ENCODE data around the gene FUT7. TPM values are rescaled to one million over a fixed set of nuclear protein-coding genes. Genes with fewer than 3 reads are reported as not detected.

The FUT7 gene
- polyA plus RNA-seq, 3 donors, result 6.1 to 13.4 (median 10.5) TPM

DNA sequence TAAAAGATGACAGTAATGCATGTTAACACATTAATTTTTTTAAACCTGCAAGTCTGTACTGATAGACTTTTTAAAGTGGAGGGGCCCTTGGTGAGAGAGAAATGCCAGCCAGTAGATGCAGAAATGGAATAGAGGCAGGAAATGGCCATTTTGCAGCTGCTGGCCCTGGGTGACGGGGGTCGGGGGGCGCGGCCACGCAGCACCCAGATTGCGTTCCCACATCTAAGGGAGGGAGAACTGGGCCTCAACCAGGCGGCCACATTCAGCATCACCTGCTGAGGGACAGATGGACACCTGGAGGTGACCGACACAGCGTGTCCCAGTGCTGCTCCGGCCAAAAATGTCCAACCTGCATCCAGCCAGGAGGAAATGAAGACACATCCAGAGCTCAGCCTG is 29.2 kb downstream of the FUT7 start:
- peaks cover 4 to 16% (median 8%) of the 10 kb centered on the region in 7 donors for H3K9me3 Mint-ChIP-seq
- DNase-seq, result no peak
- intact Hi-C loops (cut with micrococcal nuclease), result no loop called here
- H3K36me3 Mint-ChIP-seq, result peaks cover 0 to 2% of the 10 kb centered on the region in 2 donors
- TF ChIP-seq, protein P1, sequence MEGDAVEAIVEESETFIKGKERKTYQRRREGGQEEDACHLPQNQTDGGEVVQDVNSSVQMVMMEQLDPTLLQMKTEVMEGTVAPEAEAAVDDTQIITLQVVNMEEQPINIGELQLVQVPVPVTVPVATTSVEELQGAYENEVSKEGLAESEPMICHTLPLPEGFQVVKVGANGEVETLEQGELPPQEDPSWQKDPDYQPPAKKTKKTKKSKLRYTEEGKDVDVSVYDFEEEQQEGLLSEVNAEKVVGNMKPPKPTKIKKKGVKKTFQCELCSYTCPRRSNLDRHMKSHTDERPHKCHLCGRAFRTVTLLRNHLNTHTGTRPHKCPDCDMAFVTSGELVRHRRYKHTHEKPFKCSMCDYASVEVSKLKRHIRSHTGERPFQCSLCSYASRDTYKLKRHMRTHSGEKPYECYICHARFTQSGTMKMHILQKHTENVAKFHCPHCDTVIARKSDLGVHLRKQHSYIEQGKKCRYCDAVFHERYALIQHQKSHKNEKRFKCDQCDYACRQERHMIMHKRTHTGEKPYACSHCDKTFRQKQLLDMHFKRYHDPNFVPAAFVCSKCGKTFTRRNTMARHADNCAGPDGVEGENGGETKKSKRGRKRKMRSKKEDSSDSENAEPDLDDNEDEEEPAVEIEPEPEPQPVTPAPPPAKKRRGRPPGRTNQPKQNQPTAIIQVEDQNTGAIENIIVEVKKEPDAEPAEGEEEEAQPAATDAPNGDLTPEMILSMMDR (IDR thresholded peaks at IDR 0.05), result no peak
- H3K4me1 ChIP-seq (ENCODE audit: control insufficient read depth in 1 of 2, insufficient read depth in 2 of 2, low read length in 2 of 2), result peaks cover 45 to 46% of the 10 kb centered on the region in 2 donors
- H3K4me1 Mint-ChIP-seq, result peaks cover 46% of the 10 kb centered on the region
- no peaks in the 10 kb centered on the region for H3K36me3 ChIP-seq (replicated peaks in 1 of 2; ENCODE audit: control insufficient read depth in 1 of 2, insufficient read depth in 2 of 2, low read length in 2 of 2)
- H3K27ac ChIP-seq (ENCODE audit: low read depth in 1 of 2, low read length in 2 of 2), result no peak overlapping the region
- H3K9me3 ChIP-seq (replicated peaks in 1 of 2; ENCODE audit: control insufficient read depth in 1 of 2, insufficient read depth in 1 of 2, low read length in 2 of 2), result peaks cover 0 to 10% of the 10 kb centered on the region in 2 donors
- no peak overlapping the region for H3K4me3 Mint-ChIP-seq
- no peaks in the 10 kb centered on the region for H3K79me2 ChIP-seq (ENCODE audit: insufficient read depth, low read length)
- H3K27ac Mint-ChIP-seq, result no peak overlapping the region
- H4K20me1 ChIP-seq (ENCODE audit: insufficient read depth, low read length), result no peaks in the 10 kb centered on the region
- no peak overlapping the region for H3K4me2 ChIP-seq (replicated peaks; ENCODE audit: extremely low read depth, low read length, poor library complexity, severe bottlenecking)
- H3K27me3 Mint-ChIP-seq (ENCODE audit: low read depth in 3 of 3), result peaks cover 11 to 16% (median 12%) of the 10 kb centered on the region in 3 donors
- H3K4me3 ChIP-seq (replicated peaks in 1 of 3; ENCODE audit: low read depth in 2 of 3, low read length in 3 of 3), result no peak overlapping the region
- H3K9ac ChIP-seq (ENCODE audit: insufficient read depth, low read length, poor library complexity, severe bottlenecking), result no peak overlapping the region
- no peak overlapping the region for H2AFZ ChIP-seq (ENCODE audit: insufficient read depth, low read depth, low read length, poor library complexity, severe bottlenecking)
- H3K27me3 ChIP-seq (ENCODE audit: control insufficient read depth in 2 of 2, insufficient read depth in 2 of 2, low read length in 2 of 2), result peaks cover 0 to 4% of the 10 kb centered on the region in 2 donors
- 86% methylated on average over 10 of the region's 10 CpGs for WGBS (ENCODE audit: insufficient coverage)

DNA sequence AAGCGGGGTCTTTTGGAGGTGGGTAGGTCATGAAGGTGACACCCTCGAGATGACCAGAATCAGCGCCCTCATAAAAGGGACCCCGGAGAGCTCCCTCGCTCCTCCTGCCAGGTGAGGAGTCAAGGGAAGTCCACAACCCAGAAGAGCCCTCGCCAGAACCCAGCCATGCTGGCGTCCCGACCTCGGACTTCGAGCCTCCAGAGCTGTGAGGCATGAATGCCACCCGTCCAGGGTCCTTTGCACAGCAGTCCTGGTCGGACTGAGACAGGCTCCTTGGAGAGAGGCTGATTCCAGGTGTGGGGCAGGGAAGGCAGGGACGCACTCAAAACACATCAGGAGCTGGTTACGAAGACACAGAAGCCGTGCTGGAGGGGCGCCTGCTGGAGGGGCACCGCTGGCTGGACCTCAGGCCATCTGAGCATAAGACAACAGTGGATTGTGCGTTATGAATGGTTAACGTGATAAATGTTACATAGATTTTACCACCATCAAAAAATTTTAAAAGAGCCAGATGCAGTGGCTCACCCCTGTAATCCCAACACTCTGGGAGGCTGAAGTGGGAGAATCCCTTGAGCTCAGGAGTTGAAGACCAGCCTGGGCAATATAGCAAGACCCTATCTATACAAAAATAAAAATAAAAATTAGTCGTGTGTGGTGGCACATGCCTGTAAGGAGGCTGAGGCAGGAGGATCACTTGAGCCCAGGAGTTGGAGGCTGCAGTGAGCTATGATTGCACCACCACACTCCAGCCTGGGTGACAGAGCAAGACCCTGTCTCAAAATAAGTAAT is 29.8 kb downstream of the FUT7 start:
- Histone ChIP-seq H3K4me3 (replicated peaks in 1 of 3; ENCODE audit: low read depth in 2 of 3, low read length in 3 of 3) (no peak overlapping the region), H2AFZ (ENCODE audit: insufficient read depth, low read depth, low read length, poor library complexity, severe bottlenecking) (no peak overlapping the region), H4K20me1 (ENCODE audit: insufficient read depth, low read length) (no peaks in the 10 kb centered on the region), H3K79me2 (ENCODE audit: insufficient read depth, low read length) (no peaks in the 10 kb centered on the region), H3K9me3 (replicated peaks in 1 of 2; ENCODE audit: control insufficient read depth in 1 of 2, insufficient read depth in 1 of 2, low read length in 2 of 2) (peaks cover 0 to 10% of the 10 kb centered on the region in 2 donors), H3K9ac (ENCODE audit: insufficient read depth, low read length, poor library complexity, severe bottlenecking) (no peak overlapping the region), H3K36me3 (replicated peaks in 1 of 2; ENCODE audit: control insufficient read depth in 1 of 2, insufficient read depth in 2 of 2, low read length in 2 of 2) (no peaks in the 10 kb centered on the region), H3K27me3 (ENCODE audit: control insufficient read depth in 2 of 2, insufficient read depth in 2 of 2, low read length in 2 of 2) (peaks cover 0 to 10% of the 10 kb centered on the region in 2 donors), H3K27ac (ENCODE audit: low read depth in 1 of 2, low read length in 2 of 2) (no peak overlapping the region), H3K4me1 (ENCODE audit: control insufficient read depth in 1 of 2, insufficient read depth in 2 of 2, low read length in 2 of 2) (peaks cover 51 to 52% of the 10 kb centered on the region in 2 donors), H3K4me2 (replicated peaks; ENCODE audit: extremely low read depth, low read length, poor library complexity, severe bottlenecking) (no peak overlapping the region)
- Mint-ChIP-seq H3K27ac (peak overlapping the region in 1 of 7 donors; percentile 18), H3K4me1 (peaks cover 49% of the 10 kb centered on the region), H3K27me3 (ENCODE audit: low read depth in 3 of 3) (peaks cover 13 to 21% (median 14%) of the 10 kb centered on the region in 3 donors), H3K36me3 (peaks cover 0 to 2% of the 10 kb centered on the region in 2 donors), H3K9me3 (peaks cover 4 to 16% (median 8%) of the 10 kb centered on the region in 7 donors), H3K4me3 (no peak overlapping the region)
- WGBS (ENCODE audit: insufficient coverage), result 87% methylated on average over 16 of the region's 20 CpGs
- no peak for DNase-seq
- intact Hi-C loops (cut with micrococcal nuclease), result no loop called here
- TF ChIP-seq, protein P1 (IDR thresholded peaks at IDR 0.05), result no peak

Data from CD14-positive monocyte (primary cell).